NCI-H446 (cell line): Measurements from ENCODE around the gene B3GAT1.
"Not testable (repeated sequence)": the region's sequence is repeated elsewhere in the genome, so short reads cannot be mapped to it uniquely, and the experiment has no call there.

ENCODE experiments used
- DNase-seq, 2 experiments: peaks; one replicate each; lab custom pipeline; 2025; lab: John Stamatoyannopoulos, UW

Gene B3GAT1

GRCh38 chr11:134355136-134355535, 56.9 kb downstream of the B3GAT1 start:
- no peak for DNase-seq

DNA sequence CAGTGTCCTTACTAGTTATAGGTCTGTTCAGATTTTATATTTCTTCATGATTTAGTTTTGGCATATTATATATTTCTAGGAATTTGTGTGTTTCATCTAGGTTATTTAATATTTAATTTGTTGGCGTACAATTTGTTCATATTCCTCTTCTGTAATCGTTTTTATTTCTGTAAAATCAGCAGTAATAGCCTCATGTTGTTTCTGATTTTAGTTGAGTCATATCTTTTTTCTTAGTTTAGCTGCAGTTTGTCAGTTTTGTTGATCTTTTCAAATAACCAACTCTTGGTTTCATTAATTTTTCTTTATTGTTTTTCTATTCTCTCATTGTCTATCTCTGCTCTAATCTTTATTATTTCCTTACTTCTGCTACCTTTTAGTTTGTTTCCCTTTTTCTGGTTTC, 59.9 kb downstream of the B3GAT1 start:
- no peak for DNase-seq

DNA sequence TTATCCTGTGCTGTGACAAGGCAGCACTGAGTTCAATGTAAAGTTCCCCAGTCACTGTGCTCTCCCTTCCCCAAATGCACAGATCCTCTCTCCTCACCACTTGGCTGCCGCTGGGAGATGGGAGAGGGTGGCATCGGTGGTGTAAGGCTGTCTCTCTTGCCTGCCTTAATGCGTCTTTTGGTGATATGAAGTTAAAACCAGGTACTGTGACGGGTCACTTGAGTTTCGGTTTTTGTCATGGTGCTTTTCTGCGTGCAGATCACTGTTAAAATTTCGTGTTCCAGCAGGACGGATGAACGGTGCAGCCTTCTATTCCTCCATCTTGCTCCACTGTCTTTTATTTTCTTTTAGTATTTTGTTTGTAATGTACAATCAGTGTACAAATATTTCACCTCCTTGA, 61.7 kb downstream of the B3GAT1 start:
- no peak for DNase-seq

DNA sequence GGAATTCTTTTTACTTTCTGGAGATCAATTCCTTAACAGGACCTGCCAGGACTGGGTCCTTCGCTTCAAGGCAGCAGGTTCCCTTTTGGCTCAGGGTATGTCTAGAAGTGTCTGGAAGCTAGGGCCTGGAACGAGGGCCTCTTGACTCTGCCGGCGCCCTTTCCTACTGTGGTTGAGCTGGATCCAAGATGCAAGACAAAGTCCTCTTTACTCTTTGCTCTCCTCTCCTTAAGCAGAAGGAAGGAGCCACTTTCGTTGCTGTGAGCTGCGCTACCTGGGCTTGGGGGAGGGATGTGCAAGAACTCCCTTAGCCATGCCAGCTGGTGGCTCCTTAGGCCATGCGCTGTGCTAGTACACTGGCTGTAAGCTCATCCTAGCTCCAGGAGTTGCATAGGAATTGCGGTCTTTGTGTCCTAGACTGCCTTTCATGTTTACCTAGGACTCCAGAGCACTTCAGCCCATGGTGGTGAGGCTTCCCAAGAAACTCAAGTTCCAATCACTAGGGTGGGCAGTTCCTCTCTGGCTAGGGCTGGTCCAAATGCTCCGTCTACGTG, 62.2 kb downstream of the B3GAT1 start:
- DNase-seq: no peak

DNA sequence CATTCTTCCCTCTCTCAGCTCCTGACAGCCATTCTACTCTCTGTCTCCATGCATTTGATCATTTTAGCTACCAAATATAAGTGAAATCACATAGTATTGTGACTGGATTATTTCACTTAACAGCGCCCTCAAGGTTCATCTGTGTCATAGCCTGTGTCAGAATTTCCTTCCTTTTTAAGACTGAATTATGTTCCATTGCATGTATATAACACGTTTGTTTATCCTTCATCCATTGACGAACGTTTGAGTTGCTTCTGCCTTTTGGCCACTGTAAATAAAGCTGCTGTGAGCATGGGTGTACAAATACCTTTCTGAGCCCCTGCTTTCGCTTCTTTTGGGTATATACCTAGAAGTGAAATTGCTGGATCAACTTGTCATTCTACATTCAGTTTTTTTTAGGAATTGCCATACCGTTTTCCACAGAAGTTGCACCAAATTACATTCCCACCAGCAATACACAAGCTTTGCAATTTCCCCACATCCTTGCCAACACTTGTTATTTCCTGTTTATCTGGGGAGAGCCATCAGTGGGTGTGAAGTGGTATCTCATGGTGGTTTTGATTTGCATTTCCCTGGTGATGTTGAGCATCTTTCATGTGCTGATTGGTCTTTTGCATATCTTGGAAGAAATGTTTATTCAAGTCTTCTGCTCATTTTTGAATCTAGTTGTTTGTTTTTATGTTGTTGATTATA, 62.8 kb downstream of the B3GAT1 start:
- DNase-seq: no peak

GRCh38 chr11:134347441-134347840, 64.6 kb downstream of the B3GAT1 start:
- DNase-seq: no peak

- no peak for DNase-seq
Observed at GRCh38 chr11:134346976-134347350, 65.1 kb downstream of the B3GAT1 start.

DNA sequence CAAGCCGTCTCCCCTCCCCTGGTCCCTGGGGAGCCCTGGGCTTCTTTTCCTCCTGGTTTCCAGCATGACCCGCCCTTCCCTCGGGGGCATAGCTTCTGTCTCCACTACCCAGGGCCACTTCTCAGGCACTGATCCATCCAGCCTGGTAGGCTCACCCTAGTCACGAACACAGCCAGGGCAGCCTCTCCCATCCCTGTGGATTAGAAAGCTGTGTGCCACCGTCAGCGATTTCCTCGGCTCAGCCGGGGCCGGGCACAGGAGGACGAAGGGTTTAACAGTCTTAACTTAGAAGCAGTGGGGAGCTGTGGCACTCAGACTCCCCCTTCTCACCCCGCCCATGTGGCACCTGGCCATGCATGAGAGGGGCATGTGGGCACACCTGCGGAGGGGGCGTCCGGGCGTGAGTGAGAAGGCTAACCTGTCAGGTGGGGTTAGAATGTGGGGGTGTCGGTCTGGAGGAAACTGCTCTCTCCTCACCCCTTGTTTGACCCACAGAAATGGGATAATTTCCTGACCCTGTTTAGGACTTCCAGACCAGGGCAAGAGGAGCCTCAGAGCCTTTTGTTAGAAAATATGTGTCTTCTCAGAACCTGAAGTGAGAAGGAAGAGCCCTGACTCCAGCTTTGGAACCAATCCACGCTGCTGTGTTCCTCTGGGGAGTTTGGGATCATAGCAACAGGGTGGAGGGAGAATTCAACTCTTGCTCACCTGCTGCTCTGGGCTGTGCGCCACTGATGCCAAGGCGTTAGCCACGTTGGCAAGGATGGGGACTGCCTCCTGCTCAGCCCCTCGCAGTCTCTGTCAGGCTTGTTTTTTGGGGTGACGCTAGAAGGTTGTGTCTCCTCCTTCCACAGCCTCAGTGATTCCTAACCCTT, 65.7 kb downstream of the B3GAT1 start:
- no peak for DNase-seq

- DNase-seq: no peak
Observed at GRCh38 chr11:134345237-134345550, 66.8 kb downstream of the B3GAT1 start.

- DNase-seq: not testable (repeated sequence)
Observed at GRCh38 chr11:134344497-134345236, 67.4 kb downstream of the B3GAT1 start.

DNA sequence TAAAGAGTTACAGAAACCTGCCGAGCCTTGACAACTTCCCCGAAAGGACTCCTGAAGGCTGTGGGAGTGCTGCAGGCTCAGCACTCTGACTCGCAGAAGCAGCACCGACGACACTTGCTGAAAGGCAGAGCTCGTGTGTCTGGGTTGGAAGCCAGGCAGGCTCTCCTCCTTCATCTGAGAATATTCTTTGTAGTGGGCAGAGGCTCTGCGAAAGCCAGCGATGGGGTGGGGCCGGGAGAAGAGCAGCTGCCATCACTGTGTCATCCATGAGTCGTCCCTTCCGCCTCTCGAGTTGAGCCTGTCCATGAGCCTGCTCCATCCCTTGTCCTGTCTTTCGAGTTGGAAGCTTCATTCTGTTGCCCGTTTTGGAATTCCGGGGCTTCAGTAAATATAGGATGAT, 68.4 kb downstream of the B3GAT1 start:
- DNase-seq: no peak

- DNase-seq: no peak
Observed at GRCh38 chr11:134342572-134343340, 69.3 kb downstream of the B3GAT1 start.

GRCh38 chr11:134341805-134342571, 70.1 kb downstream of the B3GAT1 start:
- DNase-seq: no peak

- no peak for DNase-seq
Observed at GRCh38 chr11:134340354-134340964, 71.6 kb downstream of the B3GAT1 start.

DNA sequence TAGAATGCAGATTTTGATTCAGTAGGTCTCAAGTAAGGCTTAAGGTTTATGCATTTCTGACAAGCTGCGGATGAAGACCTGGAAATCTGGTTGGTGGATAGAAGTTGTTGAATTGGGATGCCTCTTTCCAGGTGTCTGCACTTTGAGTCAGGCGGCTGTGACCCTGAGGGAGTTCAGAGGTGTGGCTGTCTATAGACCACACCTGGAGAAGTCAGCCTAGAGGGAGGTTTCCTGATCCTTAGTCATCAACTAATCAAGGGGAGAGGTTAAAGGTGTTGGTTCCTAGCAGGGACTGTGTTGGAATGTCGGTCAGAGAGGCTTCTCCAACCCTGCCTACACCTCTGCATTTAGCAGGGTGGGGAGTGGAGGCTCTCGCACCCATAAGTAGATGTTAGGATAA, 72.3 kb downstream of the B3GAT1 start:
- no peak for DNase-seq

GRCh38 chr11:134338654-134339053, 73.4 kb downstream of the B3GAT1 start:
- DNase-seq: no peak

DNA sequence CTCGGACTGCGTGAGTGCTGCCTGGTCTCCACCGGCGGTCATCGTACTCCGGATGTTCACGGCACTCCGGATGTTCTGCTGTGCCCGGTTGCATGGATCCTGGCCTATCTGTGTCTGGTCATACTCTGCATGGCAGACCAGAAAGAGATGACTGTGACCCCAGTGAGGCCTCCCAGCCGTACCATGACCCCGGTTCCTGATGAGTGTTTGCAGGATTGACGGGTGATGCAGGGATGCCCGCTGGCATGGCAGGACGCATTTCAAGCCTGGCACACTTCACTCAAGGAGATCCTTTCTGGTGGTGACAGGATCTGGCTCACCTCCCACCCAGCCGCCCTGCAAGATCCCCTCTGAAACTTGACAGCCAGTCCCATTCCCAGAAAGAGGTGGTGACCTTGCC, 74.0 kb downstream of the B3GAT1 start:
- DNase-seq: no peak

DNA sequence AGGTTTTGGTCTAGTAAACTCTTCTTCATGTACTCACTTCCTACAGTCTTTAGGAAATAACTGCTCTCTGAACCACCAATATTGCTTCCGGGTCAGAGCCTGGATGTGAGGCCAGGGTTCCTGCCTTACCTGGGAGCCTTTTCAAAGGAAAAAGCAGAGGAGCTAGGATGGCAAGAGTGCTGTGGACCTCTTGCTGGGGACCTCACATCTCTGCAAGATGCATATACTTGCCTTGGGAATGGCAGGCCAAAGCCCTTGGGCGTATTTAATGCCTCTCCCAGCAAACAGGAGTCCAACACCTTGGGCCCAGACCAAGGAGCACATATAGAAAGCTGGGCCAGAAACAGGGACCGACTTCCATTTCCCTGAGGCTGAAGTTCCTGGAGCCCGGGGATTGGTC, 75.0 kb downstream of the B3GAT1 start:
- no peak for DNase-seq

DNA sequence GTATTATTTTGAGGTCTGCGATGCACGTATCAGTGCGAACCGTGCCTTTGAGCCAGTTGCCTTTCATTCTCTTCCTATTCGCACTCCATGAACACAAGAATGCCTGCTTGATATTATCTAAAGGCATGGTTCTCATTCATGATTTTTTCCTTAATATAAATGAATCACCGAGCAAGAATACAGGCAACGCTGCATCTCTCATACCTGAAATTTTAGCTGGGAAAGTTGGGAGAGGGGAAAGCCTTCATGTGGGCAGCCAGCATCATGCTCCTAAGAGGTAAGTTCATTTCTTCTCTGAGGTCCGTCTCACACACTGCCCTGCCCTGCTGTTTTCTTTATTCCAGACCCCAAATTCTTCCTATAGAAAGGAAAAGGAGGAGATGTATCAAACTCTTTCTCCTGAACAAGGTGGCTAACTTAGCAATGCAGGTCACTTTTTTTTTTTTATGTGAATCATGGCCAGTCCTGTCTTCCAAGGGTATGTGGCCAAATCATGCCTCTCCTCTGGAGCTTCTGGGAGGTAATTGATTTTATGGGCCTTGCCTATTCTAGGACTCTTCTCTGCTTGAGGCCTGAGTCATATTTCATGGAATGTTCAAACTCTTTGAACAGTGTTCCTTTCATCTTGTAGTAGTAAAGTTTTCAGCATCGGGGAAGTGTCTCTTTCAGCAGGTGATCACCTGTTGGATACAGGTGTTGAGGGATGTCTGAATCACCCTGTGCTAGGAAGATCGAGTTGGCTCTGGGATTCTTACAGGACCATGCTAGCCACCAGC, 77.1 kb downstream of the B3GAT1 start:
- no peak for DNase-seq

DNA sequence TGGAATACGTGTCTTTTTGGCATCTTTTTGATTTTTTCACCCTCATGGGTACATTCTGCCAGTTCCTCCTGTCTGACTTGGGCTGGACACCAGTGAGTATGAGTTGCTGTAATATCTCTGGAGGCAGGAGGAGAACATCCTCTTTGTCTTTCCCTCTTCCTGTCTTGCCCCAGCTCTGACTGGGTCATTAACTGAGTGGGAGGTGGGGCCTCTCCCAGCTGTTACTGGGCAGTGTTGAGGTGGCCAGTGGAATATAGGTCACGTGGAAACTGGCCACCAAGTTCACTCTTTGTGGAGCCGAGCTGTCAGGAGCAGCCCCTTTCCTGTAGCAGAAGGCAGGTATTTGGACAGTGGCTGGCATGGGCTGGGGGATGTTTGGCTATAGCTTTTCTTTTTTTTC, 78.1 kb downstream of the B3GAT1 start:
- DNase-seq: no peak
